T-helper 17 cell (primary cell): ENCODE measurements around the gene RNF215. TPM values are rescaled to one million over a fixed set of nuclear protein-coding genes. Genes with fewer than 3 reads are reported as not detected.

Experiments
- ATAC-seq: fragments of 150-1000 bp; cut with Tn5 transposase; 2 replicates; pipeline ENCODE4 v1.10.0; 2021; ENCODE audit warnings: mild to moderate bottlenecking, moderate library complexity
- DNase-seq, 3 donors: peaks; one replicate each; pipeline versions ENCODE4 v3.0.0 to v3.0.0-alpha.2; 2020 to 2021
- H3K9me3 ChIP-seq: one replicate; pipeline ENCODE4 v1.7.0; 2013; ENCODE audit warnings: low read length, mild to moderate bottlenecking; ENCODE audit not compliant: control insufficient read depth, poor library complexity, severe bottlenecking
- H3K27ac Mint-ChIP-seq: one replicate; pipeline ENCODE4 v1.8.0; 2022; ENCODE audit warnings: mild to moderate bottlenecking, moderate library complexity, mixed read lengths
- H3K27me3 Mint-ChIP-seq: one replicate; pipeline ENCODE4 v1.8.0; 2022; ENCODE audit warnings: mixed read lengths
- H3K36me3 Mint-ChIP-seq: one replicate; pipeline ENCODE4 v1.8.0; 2022; ENCODE audit warnings: low read depth, mixed read lengths
- H3K4me1 Mint-ChIP-seq: one replicate; pipeline ENCODE4 v1.8.0; 2022; ENCODE audit warnings: mild to moderate bottlenecking, mixed read lengths
- H3K4me3 Mint-ChIP-seq: one replicate; pipeline ENCODE4 v1.8.0; 2022; ENCODE audit warnings: mild to moderate bottlenecking, moderate library complexity, mixed read lengths
- total RNA-seq, 4 donors: library from RNA in 2 of 4; stranded (reverse) in 2 of 4; gene quantifications; one replicate each; pipeline ENCODE4 v1.2.3 and lab custom pipeline; 2022 to 2026

Gene RNF215
- total RNA-seq, 2 donors from 2014 or later: 4.9 to 12.3 TPM

GRCh38 chr22:30425616-30426387 is 38.6 kb upstream of the RNF215 start, which contains the start of gene MTFP1:
MTFP1 (plus strand) TSS chr22:30425768; CDS start chr22:30425880, 112 bp downstream.
- Mint-ChIP-seq H3K36me3 (peaks cover 2% of the 10 kb centered on the region), H3K27me3 (no peaks in the 10 kb centered on the region), H3K4me1 (peaks cover 44% of the 10 kb centered on the region), H3K4me3 (peak within 1 kb of the TSS; percentile 95), H3K27ac (peak within 1 kb of the TSS; percentile 97)
- ATAC-seq (peak; percentile 19), DNase-seq (peak; percentile 39 to 45 (median 45))
- H3K9me3 ChIP-seq: no peaks in the 10 kb centered on the region

DNA sequence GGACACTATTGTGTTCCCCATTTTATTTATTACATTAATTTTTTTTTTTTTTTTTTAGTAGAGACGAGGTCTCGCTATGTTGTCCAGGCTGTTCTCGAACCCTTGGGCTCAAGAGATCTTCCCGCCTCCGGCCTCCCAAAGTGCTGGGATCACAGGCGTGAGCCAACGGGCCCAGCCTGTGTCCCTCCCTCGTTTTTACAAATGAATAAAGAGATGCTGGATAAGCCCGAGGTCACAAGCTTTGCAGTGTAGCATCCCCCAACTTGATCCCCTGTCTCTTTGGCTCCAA is 38.1 kb upstream of the RNF215 start:
- no peaks in the 10 kb centered on the region for H3K9me3 ChIP-seq
- H3K27me3 Mint-ChIP-seq: no peaks in the 10 kb centered on the region
- ATAC-seq (no peak), DNase-seq (no peak)
- peaks cover 2% of the 10 kb centered on the region for H3K36me3 Mint-ChIP-seq
- H3K4me1 Mint-ChIP-seq: peaks cover 44% of the 10 kb centered on the region
- H3K4me3 Mint-ChIP-seq: peak overlapping the region; percentile 95
- peak overlapping the region; percentile 97 for H3K27ac Mint-ChIP-seq

DNA sequence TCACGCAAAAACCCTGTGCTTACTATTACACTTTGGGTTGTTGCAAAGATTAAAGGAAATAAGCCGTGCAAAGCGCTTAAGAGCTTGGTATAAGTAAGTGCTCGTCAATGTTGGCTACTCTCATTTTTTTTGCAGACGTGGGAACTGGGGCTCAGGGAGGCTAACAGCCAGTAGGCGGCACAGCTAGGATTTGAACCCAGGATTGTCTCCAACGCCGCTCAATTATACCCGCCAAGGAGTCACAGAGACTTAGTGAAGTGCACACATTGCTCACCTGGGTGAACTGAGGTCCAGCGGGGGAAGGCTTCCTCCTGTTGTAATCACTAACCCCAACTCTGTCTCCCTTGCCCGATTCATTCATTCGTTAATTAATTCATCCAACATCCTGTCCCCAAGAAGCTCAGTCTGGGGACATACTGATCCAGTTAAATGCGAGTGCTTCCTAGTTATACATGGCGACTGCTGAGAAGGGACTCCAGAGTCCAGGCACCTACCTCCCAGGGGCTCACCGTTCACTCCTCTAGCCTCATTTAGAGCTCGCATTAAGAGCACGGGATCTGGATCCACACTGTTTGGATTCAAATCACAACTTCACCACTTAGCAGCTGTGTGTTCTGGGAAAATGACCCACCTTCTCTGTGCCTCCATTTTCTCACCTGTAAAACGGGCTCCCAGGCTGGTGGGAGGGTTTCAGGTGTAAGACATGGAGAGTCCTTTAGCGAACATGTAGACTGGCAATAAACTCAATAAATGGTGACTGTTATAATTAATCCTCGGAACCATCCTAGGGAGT is 37.5 kb upstream of the RNF215 start:
- Mint-ChIP-seq H3K27me3 (no peaks in the 10 kb centered on the region), H3K27ac (peak overlapping the region; percentile 97), H3K4me3 (peak overlapping the region; percentile 95), H3K4me1 (peaks cover 42% of the 10 kb centered on the region), H3K36me3 (no peaks in the 10 kb centered on the region)
- no peak for DNase-seq
- no peaks in the 10 kb centered on the region for H3K9me3 ChIP-seq
- ATAC-seq: peak; percentile 0

DNA sequence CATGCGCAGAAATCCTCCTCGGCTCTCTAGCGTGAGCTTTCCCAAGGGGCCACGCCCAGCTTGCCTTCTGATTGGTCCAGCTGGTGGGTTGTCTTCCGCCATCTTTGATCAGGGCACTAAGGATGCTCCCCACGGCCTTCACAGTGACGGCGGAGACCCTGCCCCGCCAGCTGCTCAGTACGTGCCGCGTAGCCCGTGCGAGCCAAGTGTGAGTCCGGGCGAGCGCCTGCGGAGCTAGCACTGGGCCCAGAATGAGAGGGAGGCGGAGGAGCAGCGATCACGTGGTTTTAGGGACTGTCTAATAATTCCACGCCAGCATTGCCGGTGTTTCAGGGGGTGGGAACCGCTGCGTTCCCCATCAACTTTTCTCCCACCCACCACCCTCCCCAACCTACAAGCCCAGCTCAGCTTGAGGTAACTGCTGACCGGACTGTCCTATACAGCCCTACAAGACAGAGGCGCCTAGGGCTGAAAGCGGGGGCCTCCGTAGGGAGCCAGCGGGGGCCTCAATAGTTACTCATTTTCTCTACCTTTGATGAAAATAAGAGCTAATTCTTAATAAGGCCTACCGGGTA is 36.8 kb upstream of the RNF215 start:
- peak overlapping the region; percentile 95 for H3K4me3 Mint-ChIP-seq
- no peaks in the 10 kb centered on the region for H3K9me3 ChIP-seq
- H3K27ac Mint-ChIP-seq: peak overlapping the region; percentile 97
- ATAC-seq (peak; percentile 86), DNase-seq (peak; percentile 92 to 97 (median 93))
- peaks cover 42% of the 10 kb centered on the region for H3K4me1 Mint-ChIP-seq
- H3K36me3 Mint-ChIP-seq: peaks cover 2% of the 10 kb centered on the region
- H3K27me3 Mint-ChIP-seq: no peaks in the 10 kb centered on the region

- ATAC-seq (peak; percentile 1), DNase-seq (peak; percentile 22 to 37 (median 27))
- Mint-ChIP-seq H3K4me3 (peak overlapping the region; percentile 95), H3K4me1 (peaks cover 42% of the 10 kb centered on the region), H3K27me3 (no peaks in the 10 kb centered on the region), H3K36me3 (peaks cover 2% of the 10 kb centered on the region), H3K27ac (peak overlapping the region; percentile 97)
- H3K9me3 ChIP-seq: no peaks in the 10 kb centered on the region
Measured at GRCh38 chr22:30423301-30423958, 36.2 kb upstream of the RNF215 start.

DNA sequence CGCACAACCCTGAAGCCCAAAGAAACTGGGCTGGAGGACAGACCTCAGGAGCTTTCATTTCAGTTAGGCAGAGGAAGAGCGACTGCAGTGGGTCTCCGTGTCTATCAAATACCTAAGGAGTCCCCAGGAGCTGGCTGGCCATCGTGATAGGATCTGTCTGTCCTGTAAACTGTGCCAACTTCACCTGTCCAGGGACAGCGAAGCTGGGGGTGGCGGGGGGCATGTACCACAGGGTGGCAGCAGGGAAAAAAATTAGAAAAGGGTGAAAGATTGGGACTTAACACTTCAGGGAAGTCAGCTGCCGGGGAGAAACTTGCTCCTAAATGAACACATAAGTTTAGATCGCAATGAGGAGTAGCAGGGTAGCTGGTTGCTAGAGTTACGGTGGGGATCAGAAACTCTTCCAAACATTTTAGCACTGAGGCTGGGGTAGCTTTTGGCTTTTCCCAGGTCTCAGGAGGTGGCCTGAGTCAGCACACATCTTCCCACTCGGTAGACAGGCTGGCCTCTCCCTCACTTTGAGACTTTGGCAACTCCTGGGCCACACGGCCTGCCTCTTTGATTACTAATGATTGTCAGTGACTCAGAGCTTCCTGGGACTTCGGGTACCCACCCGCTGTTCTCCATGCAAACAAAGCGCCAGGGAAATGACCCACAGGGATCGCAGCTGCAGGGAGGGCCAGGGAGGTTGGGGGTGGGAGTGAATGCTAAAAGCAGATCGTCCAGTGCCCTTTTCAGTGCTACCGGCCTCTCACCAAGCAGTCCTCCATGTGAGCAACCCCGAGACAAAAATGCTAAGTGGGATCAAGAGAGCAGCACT is 35.5 kb upstream of the RNF215 start:
- H3K4me1 Mint-ChIP-seq: peaks cover 42% of the 10 kb centered on the region
- DNase-seq (peak in 1 of 3 donors; percentile 22), ATAC-seq (no peak)
- H3K4me3 Mint-ChIP-seq: peak overlapping the region; percentile 95
- no peaks in the 10 kb centered on the region for H3K27me3 Mint-ChIP-seq
- H3K36me3 Mint-ChIP-seq: peaks cover 2% of the 10 kb centered on the region
- no peaks in the 10 kb centered on the region for H3K9me3 ChIP-seq
- H3K27ac Mint-ChIP-seq: peak overlapping the region; percentile 97

- Mint-ChIP-seq H3K27ac (peak overlapping the region; percentile 97), H3K36me3 (peaks cover 2% of the 10 kb centered on the region), H3K4me1 (peaks cover 38% of the 10 kb centered on the region), H3K4me3 (peak overlapping the region; percentile 95), H3K27me3 (no peaks in the 10 kb centered on the region)
- no peaks in the 10 kb centered on the region for H3K9me3 ChIP-seq
- ATAC-seq: no peak
- no peak for DNase-seq
Measured at GRCh38 chr22:30421695-30422480, 34.7 kb upstream of the RNF215 start.

GRCh38 chr22:30420347-30421125 is 33.3 kb upstream of the RNF215 start:
- no peak for ATAC-seq
- Mint-ChIP-seq H3K4me1 (peaks cover 28% of the 10 kb centered on the region), H3K4me3 (no peak overlapping the region), H3K27me3 (no peaks in the 10 kb centered on the region), H3K27ac (no peak overlapping the region), H3K36me3 (peaks cover 4% of the 10 kb centered on the region)
- DNase-seq: no peak
- no peaks in the 10 kb centered on the region for H3K9me3 ChIP-seq

DNA sequence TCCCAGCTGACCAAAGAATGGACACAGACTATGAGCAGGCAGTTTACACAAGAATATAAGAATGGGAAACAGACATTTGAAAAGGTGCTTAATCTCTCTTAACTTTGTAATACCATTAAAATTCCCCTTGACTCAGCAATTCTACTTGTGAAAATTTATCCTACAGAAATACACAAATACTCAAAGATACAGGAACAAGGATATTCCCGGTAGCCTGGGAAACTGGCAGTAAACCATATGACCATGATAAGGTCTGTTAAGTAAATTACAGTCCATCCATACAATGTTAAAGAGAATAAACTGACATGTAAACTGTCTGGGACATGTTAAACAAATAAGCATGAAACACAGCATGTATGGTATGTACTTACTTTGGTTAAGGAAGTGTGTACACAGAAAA is 29.6 kb upstream of the RNF215 start:
- H3K4me1 Mint-ChIP-seq: peaks cover 2% of the 10 kb centered on the region
- H3K36me3 Mint-ChIP-seq: peaks cover 10% of the 10 kb centered on the region
- H3K4me3 Mint-ChIP-seq: no peak overlapping the region
- no peaks in the 10 kb centered on the region for H3K27me3 Mint-ChIP-seq
- peak overlapping the region; percentile 54 for H3K27ac Mint-ChIP-seq
- no peak for ATAC-seq
- H3K9me3 ChIP-seq: no peaks in the 10 kb centered on the region
- DNase-seq: no peak

DNA sequence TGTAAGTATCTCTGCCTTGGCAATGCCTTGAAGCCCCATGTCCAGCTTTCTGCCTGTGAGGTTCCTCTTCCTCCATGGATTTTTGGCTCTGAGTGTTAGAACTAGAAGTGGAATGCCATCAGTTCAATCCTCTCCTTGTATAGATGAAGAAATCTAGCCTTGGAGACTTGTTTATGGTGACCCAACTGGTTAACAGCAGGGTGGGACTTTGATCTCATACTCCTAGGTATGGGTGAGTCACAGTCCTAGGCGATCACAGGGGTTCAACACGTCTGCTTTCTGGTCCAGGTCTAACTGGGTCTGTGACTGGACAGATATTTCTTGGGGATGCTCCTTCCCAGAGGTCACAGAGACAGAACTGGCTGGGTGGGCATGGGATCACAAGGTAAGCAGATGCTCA is 29.2 kb upstream of the RNF215 start:
- DNase-seq (no peak), ATAC-seq (no peak)
- peak overlapping the region; percentile 54 for H3K27ac Mint-ChIP-seq
- no peaks in the 10 kb centered on the region for H3K9me3 ChIP-seq
- no peak overlapping the region for H3K4me3 Mint-ChIP-seq
- no peaks in the 10 kb centered on the region for H3K4me1 Mint-ChIP-seq
- H3K27me3 Mint-ChIP-seq: no peaks in the 10 kb centered on the region
- H3K36me3 Mint-ChIP-seq: peaks cover 12% of the 10 kb centered on the region

DNA sequence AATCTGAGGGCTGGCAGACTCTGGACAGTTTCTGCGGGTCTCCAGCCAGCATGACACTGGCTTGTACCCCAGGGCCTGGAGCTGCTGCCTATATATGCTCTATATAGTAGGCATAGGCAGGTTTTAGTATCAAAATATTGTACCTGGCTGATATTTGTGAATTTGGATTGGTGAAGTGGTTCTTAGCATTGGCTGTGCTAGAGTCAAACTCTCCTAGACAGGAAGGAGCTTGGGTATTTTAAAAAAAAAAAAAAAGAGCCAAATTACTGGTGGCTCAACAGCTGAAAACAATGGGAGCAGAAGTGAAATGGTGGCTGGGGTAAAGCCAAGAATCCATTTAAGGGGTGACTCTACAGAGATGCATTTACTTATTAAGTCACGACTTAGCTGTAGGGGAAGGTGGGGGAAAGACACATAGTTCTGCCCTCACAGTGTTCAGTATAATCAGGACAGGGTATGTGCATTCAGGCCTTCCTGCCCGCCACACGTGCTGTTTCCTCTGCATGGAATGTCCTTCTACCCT is 27.4 kb upstream of the RNF215 start:
- H3K4me1 Mint-ChIP-seq: peaks cover 2% of the 10 kb centered on the region
- no peaks in the 10 kb centered on the region for H3K27me3 Mint-ChIP-seq
- no peak for DNase-seq
- H3K36me3 Mint-ChIP-seq: peaks cover 12% of the 10 kb centered on the region
- peak overlapping the region; percentile 69 for H3K27ac Mint-ChIP-seq
- ATAC-seq: peak; percentile 15
- no peak overlapping the region for H3K4me3 Mint-ChIP-seq
- no peaks in the 10 kb centered on the region for H3K9me3 ChIP-seq
